ENCODE measurements around the gene LRFN3.
"Not testable (repeated sequence)": the region's sequence is repeated elsewhere in the genome, so short reads cannot be mapped to it uniquely, and the experiment has no call there.

The LRFN3 gene

DNA sequence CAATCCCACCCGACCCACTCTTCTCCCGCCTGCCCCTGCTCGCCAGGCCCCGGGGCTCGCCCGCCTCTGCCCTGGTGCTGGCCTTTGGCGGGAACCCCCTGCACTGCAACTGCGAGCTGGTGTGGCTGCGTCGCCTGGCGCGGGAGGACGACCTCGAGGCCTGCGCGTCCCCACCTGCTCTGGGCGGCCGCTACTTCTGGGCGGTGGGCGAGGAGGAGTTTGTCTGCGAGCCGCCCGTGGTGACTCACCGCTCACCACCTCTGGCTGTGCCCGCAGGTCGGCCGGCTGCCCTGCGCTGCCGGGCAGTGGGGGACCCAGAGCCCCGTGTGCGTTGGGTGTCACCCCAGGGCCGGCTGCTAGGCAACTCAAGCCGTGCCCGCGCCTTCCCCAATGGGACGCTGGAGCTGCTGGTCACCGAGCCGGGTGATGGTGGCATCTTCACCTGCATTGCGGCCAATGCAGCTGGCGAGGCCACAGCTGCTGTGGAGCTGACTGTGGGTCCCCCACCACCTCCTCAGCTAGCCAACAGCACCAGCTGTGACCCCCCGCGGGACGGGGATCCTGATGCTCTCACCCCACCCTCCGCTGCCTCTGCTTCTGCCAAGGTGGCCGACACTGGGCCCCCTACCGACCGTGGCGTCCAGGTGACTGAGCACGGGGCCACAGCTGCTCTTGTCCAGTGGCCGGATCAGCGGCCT lies 4.1 kb downstream of the LRFN3 start:
- peaks cover 12% of the 10 kb centered on the region for H3K4me1 ChIP-seq (ENCODE audit: control insufficient read depth, insufficient read depth, low read length)
- no peaks in the 10 kb centered on the region for H3K27me3 ChIP-seq (ENCODE audit: control insufficient read depth, insufficient read depth, low read length)
- peaks cover 19% of the 10 kb centered on the region for H3K36me3 ChIP-seq (ENCODE audit: control insufficient read depth, insufficient read depth, low read length)
- no peak overlapping the region for H3K27ac ChIP-seq (ENCODE audit: low read depth, low read length)
- H3K9ac ChIP-seq (ENCODE audit: low read depth, low read length), result no peak overlapping the region
- H3K4me3 ChIP-seq (ENCODE audit: low read depth, low read length), result no peak overlapping the region
- H3K9me3 ChIP-seq (ENCODE audit: control insufficient read depth, insufficient read depth, low read length), result no peaks in the 10 kb centered on the region

DNA sequence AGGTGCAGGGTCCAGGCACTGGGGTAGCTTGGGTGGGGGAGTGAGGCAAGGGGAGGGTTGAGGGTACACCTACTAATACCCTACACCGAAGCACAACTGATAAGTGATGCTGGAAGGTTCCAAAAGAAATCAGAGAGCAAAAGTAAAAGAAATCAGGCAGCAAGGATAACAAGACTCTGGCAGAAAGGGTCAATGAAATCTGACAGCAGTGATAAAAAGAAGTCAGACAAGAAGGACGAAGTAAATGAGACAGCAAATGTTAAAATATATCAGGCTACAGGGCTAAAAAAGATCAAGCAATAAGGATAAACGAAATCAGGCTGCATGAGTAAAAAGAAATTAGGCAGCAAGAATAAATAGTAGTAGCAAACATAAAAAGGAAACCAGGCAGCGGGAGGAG lies 4.7 kb downstream of the LRFN3 start:
- Histone ChIP-seq H3K4me3 (ENCODE audit: low read depth, low read length) (no peak overlapping the region), H3K9ac (ENCODE audit: low read depth, low read length) (no peak overlapping the region), H3K4me1 (ENCODE audit: control insufficient read depth, insufficient read depth, low read length) (peaks cover 8% of the 10 kb centered on the region; the same call in 1 of the 2 replicates), H3K36me3 (ENCODE audit: control insufficient read depth, insufficient read depth, low read length) (peaks cover 19% of the 10 kb centered on the region), H3K27me3 (ENCODE audit: control insufficient read depth, insufficient read depth, low read length) (no peaks in the 10 kb centered on the region), H3K27ac (ENCODE audit: low read depth, low read length) (no peak overlapping the region), H3K9me3 (ENCODE audit: control insufficient read depth, insufficient read depth, low read length) (no peaks in the 10 kb centered on the region)

DNA sequence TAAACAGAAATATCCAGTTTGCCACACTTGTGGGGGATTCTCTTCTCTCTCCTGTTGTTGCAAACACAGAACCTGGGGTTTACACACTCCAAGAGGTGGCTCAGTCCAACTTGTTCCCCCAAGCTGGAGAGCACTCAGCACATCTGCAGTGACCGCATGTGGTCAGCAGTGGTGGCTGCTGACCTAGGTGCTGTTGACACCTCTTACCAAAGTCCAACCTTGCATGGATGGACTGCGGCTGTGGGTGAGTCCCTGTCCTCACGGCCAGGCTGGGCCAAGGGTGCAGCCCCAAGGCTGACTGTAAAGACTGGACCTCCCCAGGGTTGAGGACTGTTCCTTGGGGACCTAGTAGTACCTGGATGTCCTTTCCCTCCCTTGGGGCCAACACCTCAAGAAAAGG lies 6.1 kb downstream of the LRFN3 start:
- Histone ChIP-seq H3K27me3 (ENCODE audit: control insufficient read depth, insufficient read depth, low read length) (no peaks in the 10 kb centered on the region), H3K4me3 (ENCODE audit: low read depth, low read length) (no peak overlapping the region), H3K36me3 (ENCODE audit: control insufficient read depth, insufficient read depth, low read length) (peaks cover 19% of the 10 kb centered on the region), H3K9me3 (ENCODE audit: control insufficient read depth, insufficient read depth, low read length) (no peaks in the 10 kb centered on the region), H3K9ac (ENCODE audit: low read depth, low read length) (no peak overlapping the region), H3K4me1 (ENCODE audit: control insufficient read depth, insufficient read depth, low read length) (0 out of 2 replicates have a peak, but pooled peaks cover 6% of the 10 kb centered on the region), H3K27ac (ENCODE audit: low read depth, low read length) (no peak overlapping the region)

DNA sequence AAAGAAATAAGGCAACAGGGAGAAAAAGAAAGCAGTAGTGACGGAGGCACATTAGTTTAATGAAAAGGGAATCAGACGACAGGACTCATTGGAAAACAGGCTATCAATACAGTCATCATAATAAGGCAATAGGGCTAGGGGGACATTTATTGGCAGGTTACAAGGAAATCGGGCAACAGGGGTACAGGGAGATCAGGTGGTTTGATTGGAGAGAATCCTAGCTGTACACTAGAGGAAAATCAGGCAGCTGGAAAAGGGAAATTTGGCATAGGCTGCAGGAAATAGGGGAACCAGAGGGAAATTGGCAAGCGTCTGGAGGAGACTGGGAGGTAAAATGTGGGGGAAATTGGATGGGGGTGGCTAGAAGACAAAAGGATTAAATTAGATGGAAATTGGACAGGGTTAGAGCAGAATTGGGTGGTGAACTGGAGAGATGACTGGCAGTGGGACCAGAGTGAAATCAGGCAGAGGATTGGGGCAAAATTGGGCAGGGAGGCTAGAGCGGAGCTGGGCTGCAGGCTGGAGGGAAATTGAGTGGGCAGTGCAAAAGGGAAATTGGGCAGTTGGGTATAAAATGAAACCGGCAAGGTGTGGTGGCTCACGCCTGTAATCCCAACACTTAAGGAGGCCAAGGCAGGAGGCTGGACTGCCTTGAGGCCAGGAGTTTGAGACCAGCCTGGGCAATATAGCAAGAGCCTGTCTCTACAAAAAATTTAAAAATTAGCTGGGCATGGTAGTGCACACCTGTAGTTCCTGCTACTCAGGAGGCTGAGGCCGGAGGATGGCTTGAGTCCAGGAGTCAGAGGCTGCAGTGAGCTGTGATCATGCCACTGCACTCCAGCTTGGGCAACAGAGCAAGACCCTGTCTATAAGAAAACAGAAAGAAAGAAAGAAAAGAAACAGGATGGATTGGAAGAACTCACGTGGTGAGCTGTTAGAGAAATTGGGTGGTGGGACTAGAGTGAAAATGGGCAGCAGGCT lies 7.4 kb downstream of the LRFN3 start:
- no peaks in the 10 kb centered on the region for H3K27me3 ChIP-seq (ENCODE audit: control insufficient read depth, insufficient read depth, low read length)
- no peak overlapping the region for H3K4me3 ChIP-seq (ENCODE audit: low read depth, low read length)
- no peak overlapping the region for H3K27ac ChIP-seq (ENCODE audit: low read depth, low read length)
- H3K9me3 ChIP-seq (ENCODE audit: control insufficient read depth, insufficient read depth, low read length), result no peaks in the 10 kb centered on the region
- H3K4me1 ChIP-seq (ENCODE audit: control insufficient read depth, insufficient read depth, low read length), result no peaks in the 10 kb centered on the region
- peaks cover 19% of the 10 kb centered on the region for H3K36me3 ChIP-seq (ENCODE audit: control insufficient read depth, insufficient read depth, low read length)
- H3K9ac ChIP-seq (ENCODE audit: low read depth, low read length), result no peak overlapping the region

DNA sequence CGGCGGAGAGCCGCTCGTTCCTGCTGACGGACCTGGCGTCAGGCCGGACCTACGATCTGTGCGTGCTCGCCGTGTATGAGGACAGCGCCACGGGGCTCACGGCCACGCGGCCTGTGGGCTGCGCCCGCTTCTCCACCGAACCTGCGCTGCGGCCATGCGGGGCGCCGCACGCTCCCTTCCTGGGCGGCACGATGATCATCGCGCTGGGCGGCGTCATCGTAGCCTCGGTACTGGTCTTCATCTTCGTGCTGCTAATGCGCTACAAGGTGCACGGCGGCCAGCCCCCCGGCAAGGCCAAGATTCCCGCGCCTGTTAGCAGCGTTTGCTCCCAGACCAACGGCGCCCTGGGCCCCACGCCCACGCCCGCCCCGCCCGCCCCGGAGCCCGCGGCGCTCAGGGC lies 8.4 kb downstream of the LRFN3 start:
- Histone ChIP-seq H3K27ac (ENCODE audit: low read depth, low read length) (no peak overlapping the region), H3K9me3 (ENCODE audit: control insufficient read depth, insufficient read depth, low read length) (no peaks in the 10 kb centered on the region)

DNA sequence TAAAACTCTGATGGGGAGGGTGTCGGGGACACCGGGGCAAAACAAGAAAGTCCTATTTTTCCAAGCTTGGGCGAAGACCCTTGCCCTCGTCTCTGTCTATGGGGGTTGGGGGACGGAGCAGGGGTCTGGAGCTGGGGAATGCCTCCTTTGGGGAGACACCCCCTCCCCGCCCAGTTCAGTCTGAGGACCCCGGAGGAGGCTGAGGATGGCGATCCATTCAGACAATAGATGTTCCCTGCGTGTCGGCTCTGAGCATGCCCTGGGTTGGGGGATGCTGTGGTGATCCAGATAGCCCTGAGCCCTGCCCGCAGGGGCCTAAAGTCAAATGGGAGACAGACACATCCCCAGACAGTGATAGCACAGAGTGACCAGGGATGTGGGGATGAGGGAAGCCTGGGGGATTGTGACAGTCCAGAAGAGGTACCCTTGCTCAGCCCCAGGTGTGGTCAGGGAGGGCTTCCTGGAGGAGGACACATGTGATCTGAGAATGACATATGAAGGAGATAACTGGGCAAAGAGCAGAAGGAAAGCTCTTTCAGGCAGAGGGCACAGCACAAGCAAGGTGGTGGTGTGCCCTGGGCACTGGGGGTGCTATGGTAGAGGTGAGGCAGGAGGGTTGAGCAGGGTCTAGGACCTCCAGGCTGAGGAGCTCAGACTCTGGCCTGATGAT lies 9.1 kb downstream of the LRFN3 start:
- no peak overlapping the region for H3K27ac ChIP-seq (ENCODE audit: low read depth, low read length)
- no peak overlapping the region for H3K9ac ChIP-seq (ENCODE audit: low read depth, low read length)
- H3K4me3 ChIP-seq (ENCODE audit: low read depth, low read length), result no peak overlapping the region
- no peaks in the 10 kb centered on the region for H3K9me3 ChIP-seq (ENCODE audit: control insufficient read depth, insufficient read depth, low read length)
- H3K4me1 ChIP-seq (ENCODE audit: control insufficient read depth, insufficient read depth, low read length), result no peaks in the 10 kb centered on the region
- no peaks in the 10 kb centered on the region for H3K27me3 ChIP-seq (ENCODE audit: control insufficient read depth, insufficient read depth, low read length)
- peaks cover 11% of the 10 kb centered on the region for H3K36me3 ChIP-seq (ENCODE audit: control insufficient read depth, insufficient read depth, low read length)

More for the DNA sequence above, 8.4 kb downstream of the LRFN3 start:
- Histone ChIP-seq H3K4me1 (ENCODE audit: control insufficient read depth, insufficient read depth, low read length) (no peaks in the 10 kb centered on the region), H3K9ac (ENCODE audit: low read depth, low read length) (no peak overlapping the region), H3K36me3 (ENCODE audit: control insufficient read depth, insufficient read depth, low read length) (peaks cover 18% of the 10 kb centered on the region), H3K4me3 (ENCODE audit: low read depth, low read length) (no peak overlapping the region), H3K27me3 (ENCODE audit: control insufficient read depth, insufficient read depth, low read length) (no peaks in the 10 kb centered on the region)

DNA sequence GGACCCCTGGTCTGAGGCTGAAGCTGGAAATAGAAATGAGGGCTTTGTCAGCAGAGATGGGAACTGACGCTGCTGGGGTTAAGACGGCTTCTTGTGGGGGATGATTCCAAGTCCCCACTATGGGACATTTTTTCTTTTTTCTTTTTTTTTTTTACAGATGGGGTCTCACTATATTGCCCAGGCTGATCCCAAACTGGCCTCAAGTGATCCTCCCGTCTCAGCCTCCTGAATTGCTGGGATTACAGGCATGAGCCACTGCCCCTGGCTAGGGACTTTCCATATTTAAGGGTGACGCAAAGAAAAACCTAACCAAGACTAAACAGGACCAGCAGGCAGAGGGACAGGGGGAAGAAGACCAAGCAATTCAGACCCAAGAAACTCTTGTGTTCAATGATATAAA lies 10.0 kb downstream of the LRFN3 start:
- Histone ChIP-seq H3K36me3 (ENCODE audit: control insufficient read depth, insufficient read depth, low read length) (peaks cover 3% of the 10 kb centered on the region; the same call in 1 of the 2 replicates), H3K4me1 (ENCODE audit: control insufficient read depth, insufficient read depth, low read length) (no peaks in the 10 kb centered on the region), H3K9ac (ENCODE audit: low read depth, low read length) (no peak overlapping the region), H3K27me3 (ENCODE audit: control insufficient read depth, insufficient read depth, low read length) (no peaks in the 10 kb centered on the region), H3K27ac (ENCODE audit: low read depth, low read length) (no peak overlapping the region), H3K4me3 (ENCODE audit: low read depth, low read length) (no peak overlapping the region), H3K9me3 (ENCODE audit: control insufficient read depth, insufficient read depth, low read length) (no peaks in the 10 kb centered on the region)

DNA sequence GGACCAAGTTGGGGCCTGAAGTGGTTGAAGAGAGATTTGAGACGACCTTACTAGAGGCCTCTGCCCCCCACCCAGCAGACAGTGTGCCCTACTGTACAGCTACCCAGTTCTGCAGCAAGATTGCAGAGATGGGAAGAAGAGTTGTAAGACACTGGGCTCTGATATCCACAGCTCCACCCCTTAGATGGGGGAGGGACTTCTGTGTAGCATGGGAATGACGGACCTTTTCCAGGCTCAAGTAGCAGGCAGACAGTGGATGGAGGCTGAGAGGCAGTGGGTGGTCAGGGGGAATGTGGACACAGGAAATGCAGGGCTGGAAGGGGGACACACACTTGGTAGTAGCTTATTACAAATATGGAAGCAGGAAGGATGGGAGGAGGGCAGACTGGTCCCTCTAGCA lies 13.0 kb downstream of the LRFN3 start:
- Histone ChIP-seq H3K27me3 (ENCODE audit: control insufficient read depth, insufficient read depth, low read length) (no peaks in the 10 kb centered on the region), H3K4me3 (ENCODE audit: low read depth, low read length) (no peak overlapping the region), H3K27ac (ENCODE audit: low read depth, low read length) (no peak overlapping the region), H3K9ac (ENCODE audit: low read depth, low read length) (no peak overlapping the region), H3K4me1 (ENCODE audit: control insufficient read depth, insufficient read depth, low read length) (no peaks in the 10 kb centered on the region), H3K36me3 (ENCODE audit: control insufficient read depth, insufficient read depth, low read length) (no peaks in the 10 kb centered on the region), H3K9me3 (ENCODE audit: control insufficient read depth, insufficient read depth, low read length) (no peaks in the 10 kb centered on the region)

DNA sequence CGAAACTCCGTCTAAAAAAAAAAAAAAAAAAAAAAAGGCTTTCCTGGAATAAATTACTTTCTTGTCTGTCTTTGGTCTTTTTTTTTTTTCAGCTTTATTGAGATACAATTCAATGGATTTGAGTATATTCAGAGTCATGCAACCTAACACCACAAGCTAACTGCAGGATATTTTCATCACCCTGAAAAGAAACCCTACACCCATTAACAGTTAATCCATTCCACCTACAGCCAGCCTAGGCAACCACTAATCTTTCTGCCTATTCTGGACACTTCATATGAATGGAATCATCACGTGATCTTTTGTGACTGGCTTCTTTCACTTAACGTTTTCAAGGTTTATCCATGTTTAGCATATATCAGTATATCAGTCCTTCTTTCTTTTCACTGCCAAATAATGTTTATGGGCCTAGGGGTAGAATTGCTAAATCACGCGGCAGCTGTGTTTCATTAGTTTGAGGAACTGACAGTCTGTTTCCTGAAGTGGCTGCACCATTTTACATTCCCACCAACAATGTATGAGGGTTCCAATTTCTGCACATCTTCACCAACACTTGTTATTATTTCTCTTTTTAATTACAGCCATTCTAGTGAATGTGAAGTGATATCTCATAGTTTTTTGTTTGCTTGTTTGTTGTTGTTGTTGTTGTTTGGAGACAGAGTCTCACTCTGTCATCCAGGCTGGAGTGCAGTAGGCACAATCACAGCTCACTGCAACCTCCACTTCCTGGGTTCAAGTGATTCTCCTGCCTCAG lies 19.9 kb downstream of the LRFN3 start:
- H3K4me3 ChIP-seq (ENCODE audit: low read depth, low read length), result no peak overlapping the region
- H3K4me1 ChIP-seq (ENCODE audit: control insufficient read depth, insufficient read depth, low read length), result peaks cover 7% of the 10 kb centered on the region; the same call in 1 of the 2 replicates
- H3K27me3 ChIP-seq (ENCODE audit: control insufficient read depth, insufficient read depth, low read length), result peaks cover 36% of the 10 kb centered on the region
- H3K27ac ChIP-seq (ENCODE audit: low read depth, low read length), result no peak overlapping the region
- no peaks in the 10 kb centered on the region for H3K36me3 ChIP-seq (ENCODE audit: control insufficient read depth, insufficient read depth, low read length)
- H3K9me3 ChIP-seq (ENCODE audit: control insufficient read depth, insufficient read depth, low read length), result no peaks in the 10 kb centered on the region
- H3K9ac ChIP-seq (ENCODE audit: low read depth, low read length), result no peak overlapping the region

DNA sequence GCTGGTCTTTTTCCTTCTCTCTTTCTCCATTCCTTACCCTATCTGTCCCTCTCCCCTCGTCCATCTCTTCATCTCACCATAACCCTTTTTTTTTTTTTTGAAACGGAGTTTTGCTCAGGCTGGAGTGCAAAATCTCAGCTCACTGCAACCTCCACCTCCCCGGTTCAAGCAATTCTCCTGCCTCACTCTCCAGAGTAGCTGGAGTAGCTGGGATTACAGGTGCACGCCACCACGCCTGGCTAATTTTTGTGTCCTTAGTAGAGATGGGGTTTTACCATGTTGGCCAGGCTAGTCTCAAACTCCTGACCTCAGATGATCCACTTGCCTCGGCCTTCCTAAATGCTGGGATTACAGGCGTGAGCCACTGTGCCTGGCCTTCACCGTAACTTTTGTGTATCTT lies 21.2 kb downstream of the LRFN3 start:
- not testable (repeated sequence) for H3K4me1 ChIP-seq (ENCODE audit: control insufficient read depth, insufficient read depth, low read length); H3K4me3 ChIP-seq (ENCODE audit: low read depth, low read length); H3K9me3 ChIP-seq (ENCODE audit: control insufficient read depth, insufficient read depth, low read length); H3K9ac ChIP-seq (ENCODE audit: low read depth, low read length); H3K27ac ChIP-seq (ENCODE audit: low read depth, low read length); H3K36me3 ChIP-seq (ENCODE audit: control insufficient read depth, insufficient read depth, low read length)
- H3K27me3 ChIP-seq (ENCODE audit: control insufficient read depth, insufficient read depth, low read length), result peaks cover 36% of the 10 kb centered on the region
